Keratinocyte (primary cell): ENCODE results near the gene DIPK1A. TPM values are rescaled to one million over a fixed set of nuclear protein-coding genes. Genes with fewer than 3 reads are reported as not detected.

Source experiments
- DNase-seq: peaks from one replicate; pipeline ENCODE4 v3.0.0-alpha.2; 2011; ENCODE audit warnings: low read depth, missing footprints, low spot score
- FAIRE-seq: peaks from 2 replicates; lab custom pipeline; 2011; peaks lifted over from hg19 to GRCh38; lab: Jason Lieb, UNC
- H2AFZ ChIP-seq: 2 replicates; pipeline ENCODE4 v1.6.0; 2012; ENCODE audit warnings: low read length, control low read depth, inconsistent platforms; ENCODE audit not compliant: control insufficient read depth
- H3K27ac ChIP-seq: 2 replicates; pipeline ENCODE4 v1.5.1; 2011; ENCODE audit warnings: low read length; ENCODE audit not compliant: control insufficient read depth, insufficient read depth
- H3K27me3 ChIP-seq: 3 replicates; pipeline ENCODE4 v1.6.0; 2011; ENCODE audit warnings: low read length; ENCODE audit not compliant: control insufficient read depth, insufficient read depth; ENCODE audit errors: extremely low read depth
- H3K36me3 ChIP-seq, 2 experiments: 2 replicates in 1 of 2; 3 replicates in 1 of 2; pipeline ENCODE4 v1.5.1; 2011; ENCODE audit warnings: low read length in 2 of 2, mild to moderate bottlenecking in 1 of 2; ENCODE audit not compliant: control insufficient read depth in 2 of 2, insufficient read depth in 2 of 2; ENCODE audit errors: extremely low read depth in 1 of 2
- H3K4me1 ChIP-seq: 3 replicates; pipeline ENCODE4 v1.5.1; 2011; ENCODE audit warnings: low read length; ENCODE audit not compliant: control insufficient read depth, insufficient read depth; ENCODE audit errors: extremely low read depth
- H3K4me2 ChIP-seq: 3 replicates; pipeline ENCODE4 v1.6.0; 2011; ENCODE audit warnings: low read depth, low read length; ENCODE audit not compliant: control insufficient read depth, insufficient read depth; ENCODE audit errors: extremely low read depth
- H3K4me3 ChIP-seq, 3 experiments: fragments of 200-600 bp in 1 of 3; sonication (generic) in 1 of 3; 2 replicates in 2 of 3; 3 replicates in 1 of 3; pipeline ENCODE4 v1.5.1; 2011 to 2016; ENCODE audit warnings: low read length in 3 of 3, mild to moderate bottlenecking in 3 of 3, control low read depth in 2 of 3, inconsistent platforms in 1 of 3, low read depth in 1 of 3, mixed read lengths in 1 of 3, mixed run types in 1 of 3, moderate library complexity in 1 of 3; ENCODE audit not compliant: control insufficient read depth in 2 of 3, insufficient read depth in 2 of 3; ENCODE audit errors: extremely low read depth in 1 of 3
- H3K79me2 ChIP-seq: 2 replicates; pipeline ENCODE4 v1.6.0; 2012; ENCODE audit warnings: low read length; ENCODE audit not compliant: control insufficient read depth, insufficient read depth
- H3K9ac ChIP-seq: 3 replicates; pipeline ENCODE4 v1.6.0; 2011; ENCODE audit warnings: low read length; ENCODE audit not compliant: control insufficient read depth, insufficient read depth; ENCODE audit errors: extremely low read depth
- H3K9me1 ChIP-seq: 3 replicates; pipeline ENCODE4 v1.6.0; 2011; ENCODE audit warnings: low read length; ENCODE audit not compliant: control insufficient read depth, insufficient read depth; ENCODE audit errors: extremely low read depth
- H3K9me3 ChIP-seq: 2 replicates; pipeline ENCODE4 v1.5.1; 2012; ENCODE audit warnings: low read depth, low read length; ENCODE audit not compliant: control insufficient read depth
- H4K20me1 ChIP-seq: 3 replicates; pipeline ENCODE4 v1.6.0; 2011; ENCODE audit warnings: low read length; ENCODE audit not compliant: control insufficient read depth, insufficient read depth; ENCODE audit errors: extremely low read depth
- CTCF ChIP-seq, 3 experiments: IDR thresholded peaks in 1 of 3; conservative IDR thresholded peaks in 1 of 3; optimal IDR thresholded peaks in 1 of 3; 2 replicates in 2 of 3; 3 replicates in 1 of 3; pipeline versions ENCODE3 to v1.5.1; 2011; ENCODE audit warnings: low read length in 3 of 3, mild to moderate bottlenecking in 3 of 3, moderate library complexity in 2 of 3, control low read depth in 1 of 3, inconsistent platforms in 1 of 3; ENCODE audit not compliant: insufficient read depth in 2 of 3; ENCODE audit errors: extremely low read depth in 1 of 3
- EZH2 ChIP-seq: IDR thresholded peaks from one replicate; pipeline ENCODE4 v1.6.1; 2012; ENCODE audit warnings: inconsistent platforms, mild to moderate bottlenecking, low read length, moderate library complexity
- dilution Hi-C: fragments of 300-500 bp; cut with MboI; formaldehyde crosslinking; loops from one replicate; pipeline ENCODE4 v1.7.0; 2020; ENCODE audit warnings: low sequenced_read_pairs; ENCODE audit not compliant: extremely low pct_ligation_motif_present
- polyA plus RNA-seq, 5 experiments: library from polyadenylated mRNA; depleted of rRNA in 3 of 5; stranded (reverse) in 3 of 5; stranded (forward) in 1 of 5; unstranded in 1 of 5; fragments of >200 nt; gene quantifications; 1 replicate in 1 of 5; 2 replicates in 3 of 5; 3 replicates in 1 of 5; pipeline versions ENCODE4 v1.2.1 to v1.2.3, GENCODE V29; 2011 to 2012; ENCODE audit warnings: missing spikeins in 2 of 5, low read depth in 1 of 5, low replicate concordance in 1 of 5

DIPK1A gene
- polyA plus RNA-seq, 1 donor (not counting 4 experiments of a cell fraction or from before 2014, with no cell fraction given) = 22.0 TPM

GRCh38 chr1:92910081-92910480 lies 51.2 kb downstream of the DIPK1A start:
- Histone ChIP-seq H3K9me3 (no peaks in the 10 kb centered on the region), H3K36me3 (no peaks in the 10 kb centered on the region), H2AFZ (no peak overlapping the region), H3K9ac (peak overlapping the region; percentile 53), H3K4me2 (peak overlapping the region; percentile 73), H3K79me2 (no peaks in the 10 kb centered on the region), H3K4me3 (peak overlapping the region in 1 of 3 experiments; percentile 37), H4K20me1 (no peaks in the 10 kb centered on the region), H3K4me1 (peaks cover 43% of the 10 kb centered on the region), H3K27me3 (no peaks in the 10 kb centered on the region), H3K9me1 (no peaks in the 10 kb centered on the region), H3K27ac (peak overlapping the region; percentile 89)
- no peak for FAIRE-seq
- DNase-seq = peak; percentile 52
- no peak for TF ChIP-seq CTCF (optimal IDR thresholded peaks at IDR 0.05 in 1 of 3, IDR thresholded peaks at IDR 0.05 in 1 of 3, conservative IDR thresholded peaks at IDR 0.05 in 1 of 3; ENCODE audit: extremely low read depth in 1 of 3, insufficient read depth in 2 of 3, low read length in 3 of 3)
- no peak for TF ChIP-seq EZH2
- dilution Hi-C loops = no loop called here

DNA sequence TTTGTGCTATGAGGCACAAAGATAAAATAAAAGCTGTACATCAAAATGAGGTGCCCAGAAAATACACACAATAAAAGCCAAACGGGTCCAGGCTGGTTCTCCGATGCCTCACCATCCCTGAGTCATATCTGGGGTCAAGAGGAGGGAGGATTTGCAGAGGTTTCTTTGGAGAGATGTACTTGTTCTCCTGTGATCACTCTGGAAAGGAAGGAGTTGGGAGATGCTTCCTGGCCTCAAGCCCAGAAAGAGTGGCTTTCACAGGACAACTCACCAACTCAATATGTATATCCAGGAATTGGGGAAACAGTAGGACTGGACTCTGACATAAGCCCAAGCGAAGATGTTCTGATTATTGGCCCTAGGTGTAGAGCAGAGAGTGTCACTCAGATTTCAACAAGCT lies 51.9 kb downstream of the DIPK1A start:
- Histone ChIP-seq H3K36me3 (no peaks in the 10 kb centered on the region), H3K9ac (peak overlapping the region; percentile 53), H4K20me1 (no peaks in the 10 kb centered on the region), H3K27ac (peak overlapping the region; percentile 89), H3K4me3 (peak overlapping the region in 1 of 3 experiments; percentile 47), H3K9me1 (no peaks in the 10 kb centered on the region), H3K27me3 (no peaks in the 10 kb centered on the region), H3K4me2 (peak overlapping the region; percentile 73), H3K4me1 (peaks cover 43% of the 10 kb centered on the region), H3K79me2 (no peaks in the 10 kb centered on the region), H3K9me3 (no peaks in the 10 kb centered on the region), H2AFZ (no peak overlapping the region)
- TF ChIP-seq EZH2 = no peak
- TF ChIP-seq CTCF (optimal IDR thresholded peaks at IDR 0.05 in 1 of 3, IDR thresholded peaks at IDR 0.05 in 1 of 3, conservative IDR thresholded peaks at IDR 0.05 in 1 of 3; ENCODE audit: extremely low read depth in 1 of 3, insufficient read depth in 2 of 3, low read length in 3 of 3) = no peak
- dilution Hi-C loops = no loop called here
- DNase-seq (peak; percentile 91), FAIRE-seq (peak; percentile 100)
